SK-N-SH treated with all-trans-retinoic acid at 6 μM for 48 hours (cell line): ENCODE measurements around the gene KLHL4.
A peak's percentile ranks its signal among the peaks of the same experiment; 100 is the strongest.

Experiments used
- ATAC-seq: fragments of 200-7000 bp; cut with Tn5 transposase; 3 replicates; pipeline ENCODE4 v1.9.1; 2020; ENCODE audit warnings: mild to moderate bottlenecking, moderate library complexity
- ARNTL ChIP-seq: fragments of 450-650 bp; formaldehyde crosslinking; IDR thresholded peaks from 2 replicates; pipeline ENCODE4 v1.5.0; 2020; ENCODE audit warnings: low read depth, mild to moderate bottlenecking, moderate library complexity, borderline replicate concordance
- BACH2 ChIP-seq: fragments of 250-450 bp; sonication (Bioruptor Pico); IDR thresholded peaks from 2 replicates; pipeline ENCODE4 v1.9.0; 2021; ENCODE audit warnings: mild to moderate bottlenecking, borderline replicate concordance
- CSDC2 ChIP-seq: fragments of 250-450 bp; sonication (Bioruptor Pico); IDR thresholded peaks from 2 replicates; pipeline ENCODE4 v1.5.0; 2020; ENCODE audit warnings: mild to moderate bottlenecking, moderate library complexity
- ESRRG ChIP-seq: fragments of 250-450 bp; sonication (Bioruptor Pico); IDR thresholded peaks from 2 replicates; pipeline ENCODE4 v1.6.1; 2021; ENCODE audit warnings: mild to moderate bottlenecking
- GLIS3 ChIP-seq: fragments of 250-450 bp; sonication (Bioruptor Pico); IDR thresholded peaks from 2 replicates; pipeline ENCODE4 v1.5.0; 2020; ENCODE audit warnings: mild to moderate bottlenecking, moderate library complexity
- OSR1 ChIP-seq: fragments of 250-450 bp; sonication (Bioruptor Pico); IDR thresholded peaks from 2 replicates; pipeline ENCODE4 v1.8.0; 2022; ENCODE audit warnings: moderate library complexity, mild to moderate bottlenecking, inconsistent platforms
- PPARA ChIP-seq: fragments of 250-450 bp; sonication (Bioruptor Pico); IDR thresholded peaks from 2 replicates; pipeline ENCODE4 v1.5.0; 2020; ENCODE audit warnings: mild to moderate bottlenecking, borderline replicate concordance
- RARB ChIP-seq: fragments of 250-450 bp; sonication (Bioruptor Pico); IDR thresholded peaks from 2 replicates; pipeline ENCODE4 v1.8.0; 2021; ENCODE audit warnings: mild to moderate bottlenecking, moderate library complexity
- TCF4 ChIP-seq: fragments of 250-450 bp; sonication (Bioruptor Pico); IDR thresholded peaks from 2 replicates; pipeline ENCODE4 v1.8.0; 2021; ENCODE audit warnings: mild to moderate bottlenecking, moderate library complexity, borderline replicate concordance
- TOX ChIP-seq: fragments of 250-450 bp; sonication (Bioruptor Pico); IDR thresholded peaks from 2 replicates; pipeline ENCODE4 v1.8.0; 2021; ENCODE audit warnings: mild to moderate bottlenecking, moderate library complexity, borderline replicate concordance
- TSHZ2 ChIP-seq: fragments of 250-450 bp; sonication (Bioruptor Pico); IDR thresholded peaks from 2 replicates; pipeline ENCODE4 v1.5.0; 2020; ENCODE audit warnings: mild to moderate bottlenecking, moderate library complexity
- ZC3H10 ChIP-seq: fragments of 250-450 bp; sonication (Bioruptor Pico); IDR thresholded peaks from 2 replicates; pipeline ENCODE4 v1.5.1; 2021; ENCODE audit warnings: mild to moderate bottlenecking, moderate library complexity
- ZFP3 ChIP-seq: fragments of 250-450 bp; sonication (Bioruptor Pico); IDR thresholded peaks from 2 replicates; pipeline ENCODE4 v1.5.0; 2020; ENCODE audit warnings: mild to moderate bottlenecking, moderate library complexity
- ZFP30 ChIP-seq: fragments of 450-650 bp; formaldehyde crosslinking; IDR thresholded peaks from 2 replicates; pipeline ENCODE4 v1.5.0; 2022; ENCODE audit warnings: mild to moderate bottlenecking, moderate library complexity
- ZNF565 ChIP-seq: fragments of 450-650 bp; formaldehyde crosslinking; conservative IDR thresholded peaks from 2 replicates; pipeline ENCODE4 v1.5.0; 2020; ENCODE audit warnings: low read depth, mild to moderate bottlenecking, moderate library complexity
- ZNF70 ChIP-seq: fragments of 450-650 bp; formaldehyde crosslinking; IDR thresholded peaks from 2 replicates; pipeline ENCODE4 v1.5.0; 2020; ENCODE audit warnings: mild to moderate bottlenecking, moderate library complexity
- ZNF8 ChIP-seq: fragments of 450-650 bp; formaldehyde crosslinking; IDR thresholded peaks from 2 replicates; pipeline ENCODE4 v1.5.0; 2020; ENCODE audit warnings: mild to moderate bottlenecking, moderate library complexity
- TF ChIP-seq, protein P1 (sequence below): fragments of 250-450 bp; sonication (Bioruptor Pico); IDR thresholded peaks from 2 replicates; pipeline ENCODE4 v1.8.0; 2020; ENCODE audit warnings: mild to moderate bottlenecking, moderate library complexity, borderline replicate concordance
- TF ChIP-seq, protein P2 (sequence below): fragments of 250-450 bp; sonication (Bioruptor Pico); IDR thresholded peaks from 2 replicates; pipeline ENCODE4 v1.5.1; 2020; ENCODE audit warnings: low read depth, mild to moderate bottlenecking, moderate library complexity

Gene KLHL4

DNA sequence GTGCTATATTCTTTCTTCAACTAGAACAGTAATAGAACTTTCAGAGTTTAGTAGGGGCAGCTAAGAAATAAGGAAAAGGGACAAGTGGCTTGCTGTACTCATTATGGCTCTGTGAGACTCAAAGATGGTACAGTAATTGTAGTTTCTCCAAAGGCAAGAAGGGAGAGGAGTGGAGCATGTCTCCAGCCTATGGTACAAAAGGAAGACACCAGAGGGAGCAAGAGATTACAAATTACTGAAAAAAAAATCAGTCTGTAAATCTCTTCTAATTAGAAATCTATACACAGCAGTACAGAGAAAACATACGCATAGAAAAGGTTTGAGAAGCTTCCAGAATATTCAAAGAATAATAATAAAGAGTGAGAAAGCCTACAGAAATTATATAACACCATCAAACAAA is 61.4 kb downstream of the KLHL4 start:
- TF ChIP-seq ZFP30 (CRISPR knock-in tag) (no peak), TCF4 (CRISPR knock-in tag) (no peak)
- TF ChIP-seq, protein P1, sequence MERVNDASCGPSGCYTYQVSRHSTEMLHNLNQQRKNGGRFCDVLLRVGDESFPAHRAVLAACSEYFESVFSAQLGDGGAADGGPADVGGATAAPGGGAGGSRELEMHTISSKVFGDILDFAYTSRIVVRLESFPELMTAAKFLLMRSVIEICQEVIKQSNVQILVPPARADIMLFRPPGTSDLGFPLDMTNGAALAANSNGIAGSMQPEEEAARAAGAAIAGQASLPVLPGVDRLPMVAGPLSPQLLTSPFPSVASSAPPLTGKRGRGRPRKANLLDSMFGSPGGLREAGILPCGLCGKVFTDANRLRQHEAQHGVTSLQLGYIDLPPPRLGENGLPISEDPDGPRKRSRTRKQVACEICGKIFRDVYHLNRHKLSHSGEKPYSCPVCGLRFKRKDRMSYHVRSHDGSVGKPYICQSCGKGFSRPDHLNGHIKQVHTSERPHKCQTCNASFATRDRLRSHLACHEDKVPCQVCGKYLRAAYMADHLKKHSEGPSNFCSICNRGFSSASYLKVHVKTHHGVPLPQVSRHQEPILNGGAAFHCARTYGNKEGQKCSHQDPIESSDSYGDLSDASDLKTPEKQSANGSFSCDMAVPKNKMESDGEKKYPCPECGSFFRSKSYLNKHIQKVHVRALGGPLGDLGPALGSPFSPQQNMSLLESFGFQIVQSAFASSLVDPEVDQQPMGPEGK (CRISPR knock-in tag): no peak
- ATAC-seq: no peak

DNA sequence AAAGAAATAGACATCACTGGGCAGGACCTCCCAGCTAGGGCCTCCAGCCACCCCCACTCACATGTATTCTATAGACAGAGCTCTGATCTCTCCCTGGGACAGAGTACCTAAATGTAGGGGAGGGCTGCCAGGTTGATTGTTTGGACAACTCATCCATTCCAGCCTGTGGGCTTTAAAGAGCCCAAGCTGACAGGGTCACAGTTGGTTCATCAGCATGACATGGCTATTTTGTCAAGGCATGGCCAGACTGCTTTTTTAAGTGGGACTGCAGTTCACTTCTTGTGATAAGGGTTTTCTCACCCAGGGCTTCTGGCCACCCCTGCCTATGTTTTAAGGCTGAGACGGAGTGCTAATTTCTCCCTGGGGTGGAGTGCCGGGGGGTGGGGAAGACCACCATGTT is 63.3 kb downstream of the KLHL4 start:
- no peak for ATAC-seq

GRCh38 chrX:87582453-87582852 is 64.9 kb downstream of the KLHL4 start:
- no peak for ATAC-seq
- TF ChIP-seq ZFP30 (CRISPR knock-in tag) (no peak), CSDC2 (no peak), ZNF8 (no peak), ZC3H10 (CRISPR knock-in tag) (no peak), OSR1 (CRISPR knock-in tag) (no peak), ZNF70 (no peak), ZFP3 (CRISPR knock-in tag) (no peak)
- TF ChIP-seq, protein P2, sequence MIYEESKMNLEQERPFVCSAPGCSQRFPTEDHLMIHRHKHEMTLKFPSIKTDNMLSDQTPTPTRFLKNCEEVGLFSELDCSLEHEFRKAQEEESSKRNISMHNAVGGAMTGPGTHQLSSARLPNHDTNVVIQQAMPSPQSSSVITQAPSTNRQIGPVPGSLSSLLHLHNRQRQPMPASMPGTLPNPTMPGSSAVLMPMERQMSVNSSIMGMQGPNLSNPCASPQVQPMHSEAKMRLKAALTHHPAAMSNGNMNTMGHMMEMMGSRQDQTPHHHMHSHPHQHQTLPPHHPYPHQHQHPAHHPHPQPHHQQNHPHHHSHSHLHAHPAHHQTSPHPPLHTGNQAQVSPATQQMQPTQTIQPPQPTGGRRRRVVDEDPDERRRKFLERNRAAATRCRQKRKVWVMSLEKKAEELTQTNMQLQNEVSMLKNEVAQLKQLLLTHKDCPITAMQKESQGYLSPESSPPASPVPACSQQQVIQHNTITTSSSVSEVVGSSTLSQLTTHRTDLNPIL: no peak
- TF ChIP-seq, protein P1 (CRISPR knock-in tag): no peak
- TF ChIP-seq, all 23 proteins: peak for 0

More for the DNA sequence above, 63.3 kb downstream of the KLHL4 start:
- TF ChIP-seq ZNF70: no peak

DNA sequence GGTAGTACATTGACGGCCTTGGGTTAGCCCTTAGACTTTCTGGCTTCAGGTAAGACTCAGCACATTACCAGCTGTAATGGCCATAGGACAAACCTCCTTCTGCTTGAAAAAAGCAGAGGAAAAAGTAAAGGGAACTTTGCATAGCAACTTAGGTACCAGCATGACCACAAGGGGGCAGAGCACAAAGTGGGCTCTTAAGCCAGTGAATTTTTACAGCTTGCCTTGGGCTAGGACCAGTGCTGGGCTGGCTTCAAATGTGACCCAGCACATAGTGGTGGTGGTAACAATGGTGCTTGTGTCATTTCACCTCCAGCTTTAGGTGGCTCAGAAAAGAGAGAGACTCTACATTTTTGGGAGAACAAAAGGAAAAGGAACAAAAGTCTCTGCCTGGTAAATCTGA is 66.1 kb downstream of the KLHL4 start:
- peak; percentile 56; the same call in 2 of the 3 replicates for ATAC-seq
- TF ChIP-seq ARNTL: no peak
- TF ChIP-seq PPARA: no peak
- TF ChIP-seq OSR1 (CRISPR knock-in tag): no peak
- no peak for TF ChIP-seq TOX
- TF ChIP-seq ESRRG (CRISPR knock-in tag): no peak

- TF ChIP-seq ARNTL (no peak), RARB (CRISPR knock-in tag) (no peak), ZFP30 (CRISPR knock-in tag) (no peak), ZFP3 (CRISPR knock-in tag) (no peak), GLIS3 (CRISPR knock-in tag) (no peak), TSHZ2 (CRISPR knock-in tag) (no peak), ZNF70 (no peak), BACH2 (no peak), CSDC2 (no peak), ZNF565 (CRISPR knock-in tag) (no peak)
- ATAC-seq: no peak
Observed at GRCh38 chrX:87616371-87616770, 98.8 kb downstream of the KLHL4 start.

DNA sequence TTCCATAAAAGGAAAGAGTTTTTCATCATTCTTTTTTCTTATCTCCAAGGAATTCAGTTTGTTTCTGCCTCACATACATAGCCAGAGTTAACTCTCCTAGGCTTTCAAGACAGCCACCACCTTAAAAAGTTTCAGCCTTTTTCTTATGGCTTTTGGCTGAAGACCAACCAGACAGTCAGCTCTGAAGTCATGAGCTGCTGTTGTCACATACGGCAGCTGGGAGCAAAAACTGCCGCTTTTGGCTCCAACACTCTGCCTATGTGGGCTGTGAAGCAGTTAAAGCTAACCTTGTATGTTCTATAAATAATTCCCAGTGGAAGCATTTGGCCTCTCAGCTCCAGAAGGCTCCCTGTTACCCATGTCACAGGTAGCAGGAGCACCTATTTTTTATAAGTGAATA is 104.1 kb downstream of the KLHL4 start:
- TF ChIP-seq GLIS3 (CRISPR knock-in tag): no peak
- no peak for TF ChIP-seq BACH2
- no peak for TF ChIP-seq TCF4 (CRISPR knock-in tag)
- TF ChIP-seq CSDC2: no peak
- no peak for ATAC-seq
